ENCODE measurements around the gene GABRG3.

DNA sequence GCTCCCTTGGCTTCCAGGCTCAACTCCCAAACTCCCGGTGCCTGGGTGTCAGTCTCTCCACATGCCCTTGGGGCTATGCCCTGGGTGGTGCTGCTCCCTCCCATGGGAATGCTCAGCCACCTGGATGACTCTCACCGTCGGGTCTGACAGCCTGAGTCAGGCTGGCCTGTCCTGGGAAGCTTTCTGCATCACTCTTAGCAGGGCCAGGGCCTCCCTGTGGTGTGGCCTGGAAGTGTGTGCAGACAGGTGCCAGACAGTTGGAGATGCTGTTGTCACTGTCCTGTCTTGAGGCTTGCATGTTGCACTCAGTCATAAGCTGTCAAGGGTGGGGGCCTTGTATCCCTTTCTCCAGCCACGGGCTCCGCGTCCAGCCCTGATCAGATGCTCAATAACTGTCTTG is 71.7 kb downstream of the GABRG3 start:
- TF ChIP-seq CTCF (conservative IDR thresholded peaks at IDR 0.05; ENCODE audit: low read depth in 2 of 2) (no peak), POLR2AphosphoS5 (IDR thresholded peaks at IDR 0.05; ENCODE audit: low read depth) (no peak), ETS1 (IDR thresholded peaks at IDR 0.05) (no peak), EZH2phosphoT487 (IDR thresholded peaks at IDR 0.05; ENCODE audit: unreplicated experiment) (no peak), EZH2 (IDR thresholded peaks at IDR 0.05; ENCODE audit: low read depth, unreplicated experiment) (no peak), NANOG (IDR thresholded peaks at IDR 0.05; ENCODE audit: borderline replicate concordance) (no peak), ZNF331 (CRISPR knock-in tag; IDR thresholded peaks at IDR 0.05; ENCODE audit: low read depth) (no peak), JUNB (IDR thresholded peaks at IDR 0.05; ENCODE audit: unreplicated experiment) (no peak)
- TF ChIP-seq, protein P1, sequence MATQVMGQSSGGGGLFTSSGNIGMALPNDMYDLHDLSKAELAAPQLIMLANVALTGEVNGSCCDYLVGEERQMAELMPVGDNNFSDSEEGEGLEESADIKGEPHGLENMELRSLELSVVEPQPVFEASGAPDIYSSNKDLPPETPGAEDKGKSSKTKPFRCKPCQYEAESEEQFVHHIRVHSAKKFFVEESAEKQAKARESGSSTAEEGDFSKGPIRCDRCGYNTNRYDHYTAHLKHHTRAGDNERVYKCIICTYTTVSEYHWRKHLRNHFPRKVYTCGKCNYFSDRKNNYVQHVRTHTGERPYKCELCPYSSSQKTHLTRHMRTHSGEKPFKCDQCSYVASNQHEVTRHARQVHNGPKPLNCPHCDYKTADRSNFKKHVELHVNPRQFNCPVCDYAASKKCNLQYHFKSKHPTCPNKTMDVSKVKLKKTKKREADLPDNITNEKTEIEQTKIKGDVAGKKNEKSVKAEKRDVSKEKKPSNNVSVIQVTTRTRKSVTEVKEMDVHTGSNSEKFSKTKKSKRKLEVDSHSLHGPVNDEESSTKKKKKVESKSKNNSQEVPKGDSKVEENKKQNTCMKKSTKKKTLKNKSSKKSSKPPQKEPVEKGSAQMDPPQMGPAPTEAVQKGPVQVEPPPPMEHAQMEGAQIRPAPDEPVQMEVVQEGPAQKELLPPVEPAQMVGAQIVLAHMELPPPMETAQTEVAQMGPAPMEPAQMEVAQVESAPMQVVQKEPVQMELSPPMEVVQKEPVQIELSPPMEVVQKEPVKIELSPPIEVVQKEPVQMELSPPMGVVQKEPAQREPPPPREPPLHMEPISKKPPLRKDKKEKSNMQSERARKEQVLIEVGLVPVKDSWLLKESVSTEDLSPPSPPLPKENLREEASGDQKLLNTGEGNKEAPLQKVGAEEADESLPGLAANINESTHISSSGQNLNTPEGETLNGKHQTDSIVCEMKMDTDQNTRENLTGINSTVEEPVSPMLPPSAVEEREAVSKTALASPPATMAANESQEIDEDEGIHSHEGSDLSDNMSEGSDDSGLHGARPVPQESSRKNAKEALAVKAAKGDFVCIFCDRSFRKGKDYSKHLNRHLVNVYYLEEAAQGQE (IDR thresholded peaks at IDR 0.05; ENCODE audit: unreplicated experiment): no peak

Data from GM23338 (cell line).